ENCODE data around the gene CPA3. TPM values are rescaled to one million over a fixed set of nuclear protein-coding genes. Genes with fewer than 3 reads are reported as not detected.

CPA3 gene
- total RNA-seq, 1 experiment from 2014 or later = not detected

- CTCF ChIA-PET = no interaction called here
- no peaks in the 10 kb centered on the region for H3K79me2 ChIP-seq (ENCODE audit: insufficient read depth, low read length)
- no peaks in the 10 kb centered on the region for H3K27me3 ChIP-seq (ENCODE audit: insufficient read depth, low read length)
- POLR2A ChIA-PET = no interaction called here
- no peak overlapping the region for H3K4me2 ChIP-seq (ENCODE audit: low read length)
- RAD21 ChIA-PET (ENCODE audit: low non-redundant PET in 1 of 2, low total read pairs in 2 of 2, uncharacterized antibody in 2 of 2, unreplicated experiment in 2 of 2) = no interaction called here
- H3K4me1 ChIP-seq (ENCODE audit: control insufficient read depth in 1 of 2, insufficient read depth in 2 of 2, low read length in 2 of 2) = no peaks in the 10 kb centered on the region
- no peak overlapping the region for H3K4me3 ChIP-seq (replicated peaks in 1 of 2; ENCODE audit: low read depth in 1 of 2, low read length in 2 of 2)
- H3K9ac ChIP-seq (ENCODE audit: low read length) = no peak overlapping the region
- intact Hi-C loops (cut with micrococcal nuclease) = no loop called here
- no peak for DNase-seq (ENCODE audit: low read depth, low spot score)
- H3K9me2 ChIP-seq (ENCODE audit: insufficient read depth) = no peaks in the 10 kb centered on the region
- no peak overlapping the region for H3K27ac ChIP-seq (ENCODE audit: low read depth, low read length)
- BruUV-seq (replicated peaks) = no TSS peak
- no peak for ATAC-seq
- TF ChIP-seq EGR1 (IDR thresholded peaks at IDR 0.05; ENCODE audit: low read depth) = no peak
- no peaks in the 10 kb centered on the region for H3K36me3 ChIP-seq (ENCODE audit: control insufficient read depth in 1 of 2, insufficient read depth in 2 of 2, low read length in 2 of 2)
- H3K9me3 ChIP-seq (ENCODE audit: control insufficient read depth in 1 of 2, insufficient read depth in 1 of 2, low read depth in 1 of 2, low read length in 2 of 2) = no peaks in the 10 kb centered on the region
- H4K20me1 ChIP-seq (ENCODE audit: insufficient read depth) = no peaks in the 10 kb centered on the region
- no peak overlapping the region for H2AFZ ChIP-seq (ENCODE audit: low read depth, low read length, poor library complexity, severe bottlenecking)
Observed at GRCh38 chr3:148820361-148821245, 44.5 kb upstream of the CPA3 start.

- no peak for TF ChIP-seq FOSL1 (IDR thresholded peaks at IDR 0.05; ENCODE audit: low read depth)
- no peak for TF ChIP-seq ELF1 (IDR thresholded peaks at IDR 0.05; ENCODE audit: borderline replicate concordance, low read depth)
- no peak for TF ChIP-seq EZH2phosphoT487 (IDR thresholded peaks at IDR 0.05; ENCODE audit: borderline replicate concordance)
- TF ChIP-seq EZH2 (IDR thresholded peaks at IDR 0.05) = no peak
- no peak for TF ChIP-seq RAD21 (IDR thresholded peaks at IDR 0.05; ENCODE audit: low read depth)
- no peak for TF ChIP-seq ZBTB33 (IDR thresholded peaks at IDR 0.05; ENCODE audit: extremely low read depth, insufficient replicate concordance, low read length)
- ChIA-PET POLR2A (no interaction called here), RAD21 (ENCODE audit: low non-redundant PET in 1 of 2, low total read pairs in 2 of 2, uncharacterized antibody in 2 of 2, unreplicated experiment in 2 of 2) (no interaction called here), CTCF (no interaction called here)
- Histone ChIP-seq H3K36me3 (ENCODE audit: control insufficient read depth in 1 of 2, insufficient read depth in 2 of 2, low read length in 2 of 2) (no peaks in the 10 kb centered on the region), H3K4me2 (ENCODE audit: low read length) (no peak overlapping the region), H3K9me3 (ENCODE audit: control insufficient read depth in 1 of 2, insufficient read depth in 1 of 2, low read depth in 1 of 2, low read length in 2 of 2) (no peaks in the 10 kb centered on the region), H3K4me3 (replicated peaks in 1 of 2; ENCODE audit: low read depth in 1 of 2, low read length in 2 of 2) (no peak overlapping the region), H3K27me3 (ENCODE audit: insufficient read depth, low read length) (no peaks in the 10 kb centered on the region), H4K20me1 (ENCODE audit: insufficient read depth) (no peaks in the 10 kb centered on the region), H3K79me2 (ENCODE audit: insufficient read depth, low read length) (no peaks in the 10 kb centered on the region), H3K9ac (ENCODE audit: low read length) (no peak overlapping the region), H2AFZ (ENCODE audit: low read depth, low read length, poor library complexity, severe bottlenecking) (no peak overlapping the region), H3K4me1 (ENCODE audit: control insufficient read depth in 1 of 2, insufficient read depth in 2 of 2, low read length in 2 of 2) (no peaks in the 10 kb centered on the region), H3K9me2 (ENCODE audit: insufficient read depth) (no peaks in the 10 kb centered on the region), H3K27ac (ENCODE audit: low read depth, low read length) (no peak overlapping the region)
- no TSS peak for BruUV-seq (replicated peaks)
- DNase-seq (ENCODE audit: low read depth, low spot score) = no peak
- intact Hi-C loops (cut with micrococcal nuclease) = no loop called here
- ATAC-seq = no peak
Observed at GRCh38 chr3:148823026-148823425, 42.1 kb upstream of the CPA3 start.
